ENCODE data around the gene CCDC57. TPM values are rescaled to one million over a fixed set of nuclear protein-coding genes. Genes with fewer than 3 reads are reported as not detected.

The CCDC57 gene
- total and polyA plus RNA-seq, 2 of the 8 experiments (the other 6 are each of a cell fraction or from before 2014, with no cell fraction given): 8.4 to 12.9 TPM

GRCh38 chr17:82148011-82148410 is 64.6 kb downstream of the CCDC57 start (continued):
- no peak for TF ChIP-seq CHD7 (IDR thresholded peaks at IDR 0.05; ENCODE audit: insufficient replicate concordance, low read length)
- no peak for TF ChIP-seq FOSL1 (IDR thresholded peaks at IDR 0.05; ENCODE audit: insufficient read depth, low read depth, low read length)
- no peak for TF ChIP-seq TBP (IDR thresholded peaks at IDR 0.05; ENCODE audit: low read depth, low read length)
- no peak for TF ChIP-seq CHD1 (IDR thresholded peaks at IDR 0.05; ENCODE audit: low read depth, low read length)
- no peak for TF ChIP-seq RBBP5 (IDR thresholded peaks at IDR 0.05; ENCODE audit: borderline replicate concordance, low read depth, low read length)
- no peak for TF ChIP-seq BCL11A (IDR thresholded peaks at IDR 0.05; ENCODE audit: low read depth in 2 of 2, low read length in 2 of 2)
- TF ChIP-seq KDM4A (IDR thresholded peaks at IDR 0.05; ENCODE audit: low read depth, low read length, severe bottlenecking): no peak
- TF ChIP-seq E2F6 (IDR thresholded peaks at IDR 0.05): no peak
